Stimulated activated memory B cell treated with anti-CD40 and anti-IgM and Interleukin-4, amounts not matched to agents 10 μg/mL and 1 μg/mL and 100 μg/mL, for 72 hours (primary cell): Measurements from ENCODE around the gene NXN.
"Not testable (repeated sequence)": the region's sequence is repeated elsewhere in the genome, so short reads cannot be mapped to it uniquely, and the experiment has no call there.

ENCODE experiments used
- ATAC-seq: fragments of 150-1000 bp; cut with Tn5 transposase; 2 replicates; pipeline ENCODE4 v1.10.0; 2021
- H3K27ac Mint-ChIP-seq: one replicate; pipeline ENCODE4 v1.8.0; 2022; ENCODE audit warnings: mild to moderate bottlenecking, mixed read lengths
- H3K27me3 Mint-ChIP-seq: one replicate; pipeline ENCODE4 v1.8.0; 2022; ENCODE audit warnings: mixed read lengths
- H3K36me3 Mint-ChIP-seq: one replicate; pipeline ENCODE4 v1.8.0; 2022; ENCODE audit warnings: mixed read lengths
- H3K4me1 Mint-ChIP-seq: one replicate; pipeline ENCODE4 v1.8.0; 2022; ENCODE audit warnings: mixed read lengths
- H3K4me3 Mint-ChIP-seq: one replicate; pipeline ENCODE4 v1.8.0; 2022; ENCODE audit warnings: mild to moderate bottlenecking, moderate library complexity, mixed read lengths
- H3K9me3 Mint-ChIP-seq: one replicate; pipeline ENCODE4 v1.8.0; 2022; ENCODE audit warnings: mixed read lengths

The NXN gene

DNA sequence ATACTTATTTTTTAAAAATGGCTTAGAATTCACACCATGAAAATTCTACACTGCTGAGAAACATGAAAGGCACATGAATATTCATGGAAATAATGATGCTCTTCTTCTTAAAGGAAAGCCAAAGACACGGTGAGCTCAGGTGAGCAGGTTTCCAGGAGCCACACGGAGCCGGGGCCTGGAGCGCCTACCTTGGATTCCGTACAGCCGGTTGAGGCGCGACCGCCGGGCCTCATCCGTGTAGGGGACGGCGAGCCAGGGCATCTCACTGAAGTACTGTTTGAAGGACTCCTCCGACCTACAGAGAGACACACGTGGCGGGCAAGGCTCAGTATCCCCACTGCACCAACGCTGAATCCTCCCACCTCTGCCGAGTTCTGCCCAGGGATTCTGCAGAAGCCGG lies 160.3 kb downstream of the NXN start:
- no peaks in the 10 kb centered on the region for H3K36me3 Mint-ChIP-seq
- peaks cover 26% of the 10 kb centered on the region for H3K27me3 Mint-ChIP-seq
- H3K9me3 Mint-ChIP-seq, result no peaks in the 10 kb centered on the region
- H3K27ac Mint-ChIP-seq, result no peak overlapping the region
- ATAC-seq, result no peak
- no peak overlapping the region for H3K4me3 Mint-ChIP-seq
- peaks cover 6% of the 10 kb centered on the region for H3K4me1 Mint-ChIP-seq

DNA sequence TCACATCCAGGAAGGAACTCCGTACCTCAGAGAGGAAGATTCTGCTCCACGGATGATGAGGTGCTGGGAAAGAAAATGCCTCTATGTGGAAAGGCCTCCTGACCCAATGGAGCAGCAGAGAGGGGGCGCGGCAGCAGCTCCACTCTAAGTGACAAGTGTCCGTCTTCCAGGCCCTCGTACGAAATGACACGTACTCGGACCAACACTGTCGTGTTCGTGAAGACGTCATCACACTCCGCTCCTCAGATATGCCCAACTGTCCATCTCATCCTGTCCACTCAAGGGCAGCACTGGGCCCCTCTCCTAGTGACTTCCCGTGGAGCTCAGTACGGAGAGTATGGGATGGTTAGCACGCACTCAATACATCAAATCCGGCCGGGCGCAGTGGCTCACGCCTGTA lies 165.2 kb downstream of the NXN start:
- Mint-ChIP-seq H3K9me3 (peaks cover 14% of the 10 kb centered on the region), H3K4me1 (no peaks in the 10 kb centered on the region), H3K27ac (no peak overlapping the region), H3K27me3 (peaks cover 51% of the 10 kb centered on the region), H3K4me3 (no peak overlapping the region), H3K36me3 (peaks cover 5% of the 10 kb centered on the region)
- ATAC-seq, result no peak

DNA sequence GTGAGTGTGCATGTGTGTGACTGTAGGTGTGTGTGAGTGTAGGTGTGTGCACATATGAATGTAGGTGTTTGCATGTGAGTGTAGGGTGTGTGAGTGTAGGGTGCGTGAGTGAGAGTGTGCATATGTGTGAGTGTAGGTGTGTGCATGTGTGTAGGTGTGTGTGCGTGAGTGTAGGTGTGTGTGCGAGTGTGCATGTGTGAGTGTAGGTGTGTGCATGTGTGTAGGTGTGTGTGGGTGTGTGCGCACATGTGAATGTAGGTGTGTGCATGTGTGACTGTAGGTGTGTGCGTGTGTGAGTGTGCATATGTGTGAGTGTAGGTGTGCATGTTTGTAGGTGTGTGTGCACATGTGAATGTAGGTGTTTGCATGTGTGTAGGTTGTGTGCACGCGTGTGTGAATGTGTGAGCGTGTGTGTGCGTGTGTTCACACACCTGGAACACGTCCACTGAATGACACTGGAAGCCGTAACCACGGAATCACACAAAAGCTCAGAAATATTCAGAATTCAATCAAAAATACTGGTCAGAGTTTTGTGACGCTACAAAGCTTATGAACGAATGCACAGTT lies 166.9 kb downstream of the NXN start:
- Mint-ChIP-seq H3K27me3 (peaks cover 63% of the 10 kb centered on the region), H3K4me1 (no peaks in the 10 kb centered on the region), H3K36me3 (peaks cover 5% of the 10 kb centered on the region), H3K27ac (no peak overlapping the region), H3K4me3 (no peak overlapping the region), H3K9me3 (peaks cover 14% of the 10 kb centered on the region)
- no peak for ATAC-seq

DNA sequence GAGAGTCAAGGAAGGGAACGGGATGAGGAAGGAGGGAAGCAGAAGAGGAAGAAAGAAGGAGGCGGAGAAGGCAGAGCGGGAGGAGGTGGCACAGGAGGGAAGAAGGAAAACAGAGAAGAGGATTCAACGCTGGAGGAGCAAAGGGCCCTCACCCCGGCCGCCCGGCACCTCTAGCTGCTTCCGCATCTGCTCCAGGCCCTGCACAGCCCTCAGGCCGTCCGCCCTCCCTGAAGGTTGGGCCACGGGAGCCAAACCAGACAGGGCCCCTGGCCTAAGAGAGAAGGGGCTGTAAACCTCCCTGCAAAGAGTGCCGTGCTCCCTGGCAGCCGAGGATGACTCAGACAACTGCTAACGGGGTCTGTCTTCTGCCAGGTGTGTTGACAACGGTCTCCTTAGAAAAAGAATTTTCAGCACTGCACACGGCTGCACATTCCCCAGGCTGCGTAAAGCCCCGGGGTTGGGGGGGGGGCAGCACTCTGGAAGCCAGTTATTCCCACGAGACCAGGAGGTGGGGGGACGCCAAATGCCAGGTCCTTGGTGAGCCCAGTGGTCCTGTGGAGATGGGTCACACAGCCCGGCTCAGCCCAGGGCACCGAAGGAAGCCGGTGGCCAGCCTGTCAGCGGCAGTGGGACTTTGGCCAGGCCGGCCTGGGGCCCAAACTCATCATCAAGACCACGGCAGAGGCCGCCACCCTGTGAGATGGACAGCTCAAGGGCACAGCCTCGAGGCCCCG lies 168.4 kb downstream of the NXN start:
- Mint-ChIP-seq H3K4me1 (no peaks in the 10 kb centered on the region), H3K9me3 (peaks cover 14% of the 10 kb centered on the region), H3K27ac (no peak overlapping the region), H3K36me3 (peaks cover 5% of the 10 kb centered on the region), H3K27me3 (peaks cover 62% of the 10 kb centered on the region), H3K4me3 (no peak overlapping the region)
- ATAC-seq, result no peak

DNA sequence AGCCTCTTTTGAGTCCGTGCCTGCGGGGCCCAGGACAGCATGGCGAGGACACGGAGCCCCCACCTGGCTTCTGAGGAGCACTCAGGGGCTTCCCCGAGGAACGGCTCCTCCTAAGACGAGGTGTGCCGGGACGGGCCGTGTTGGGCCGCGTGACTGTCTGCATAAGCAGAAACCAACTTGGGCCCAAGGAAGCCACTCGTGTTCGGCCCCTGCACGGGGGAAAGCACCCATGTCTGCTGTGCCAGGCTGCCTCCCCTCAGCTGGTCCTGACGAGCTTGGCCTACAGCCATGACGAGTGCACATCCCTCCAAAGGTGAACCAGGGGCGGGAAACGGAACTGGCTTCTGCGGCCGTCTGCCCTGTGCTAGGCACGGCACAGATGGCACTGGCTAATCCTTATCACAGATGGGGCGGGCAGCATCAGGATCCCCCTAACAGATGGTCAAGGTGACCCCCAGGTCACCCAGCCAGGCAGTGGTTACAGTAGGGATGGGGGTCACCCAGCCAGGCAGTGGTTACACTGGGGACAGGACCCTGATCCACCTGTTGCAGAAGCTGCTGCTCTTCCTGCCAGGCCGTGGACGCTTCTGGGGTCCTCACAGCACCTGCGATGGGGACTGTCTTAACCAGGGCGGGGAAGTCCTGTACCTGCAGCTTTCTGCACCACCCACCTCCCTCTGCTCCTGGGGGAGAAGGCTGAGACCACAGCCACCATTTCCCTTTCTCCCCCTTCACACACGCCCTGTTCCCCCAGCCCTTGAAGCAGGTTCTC lies 171.9 kb downstream of the NXN start:
- Mint-ChIP-seq H3K27me3 (peaks cover 73% of the 10 kb centered on the region), H3K27ac (no peak overlapping the region), H3K36me3 (peaks cover 5% of the 10 kb centered on the region), H3K4me1 (no peaks in the 10 kb centered on the region), H3K9me3 (peaks cover 13% of the 10 kb centered on the region), H3K4me3 (no peak overlapping the region)
- ATAC-seq, result no peak

DNA sequence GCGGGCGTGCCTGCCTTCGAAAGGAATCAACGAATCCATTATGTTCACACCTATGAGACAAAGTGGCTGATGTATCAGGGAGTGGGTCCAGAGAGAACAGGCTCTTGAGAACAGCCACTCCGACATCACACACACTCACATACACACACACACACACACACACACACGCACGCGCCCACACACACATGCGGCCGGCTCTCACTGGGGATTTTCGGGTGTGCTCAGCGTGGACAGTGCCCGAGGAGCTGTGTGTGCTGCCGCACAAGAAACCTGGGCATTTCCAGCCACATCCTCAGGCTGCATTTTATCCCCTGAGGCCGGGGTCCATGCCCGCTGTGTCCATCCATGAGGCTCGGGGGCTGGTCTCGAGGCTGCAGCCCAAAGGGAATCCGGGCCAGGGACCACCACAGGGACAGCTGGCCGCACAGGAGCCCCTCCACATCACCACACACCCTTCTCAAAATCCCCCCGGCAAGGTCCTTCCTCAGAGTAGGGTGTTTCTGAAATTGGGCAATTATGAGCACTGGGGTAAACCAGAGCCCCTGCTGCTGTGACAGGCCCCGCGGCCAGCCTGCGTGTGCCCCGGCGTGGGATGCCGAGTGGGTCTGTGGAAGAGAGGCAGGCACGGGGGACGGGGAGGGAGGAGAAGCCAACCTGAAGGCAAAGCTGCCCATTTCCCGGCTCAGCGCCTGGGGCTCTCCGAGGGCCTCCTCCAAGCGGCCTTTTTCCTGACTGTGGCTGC lies 172.6 kb downstream of the NXN start:
- Mint-ChIP-seq H3K27ac (no peak overlapping the region), H3K36me3 (peaks cover 5% of the 10 kb centered on the region), H3K4me1 (no peaks in the 10 kb centered on the region), H3K9me3 (peaks cover 8% of the 10 kb centered on the region), H3K27me3 (peaks cover 65% of the 10 kb centered on the region), H3K4me3 (no peak overlapping the region)
- no peak for ATAC-seq

DNA sequence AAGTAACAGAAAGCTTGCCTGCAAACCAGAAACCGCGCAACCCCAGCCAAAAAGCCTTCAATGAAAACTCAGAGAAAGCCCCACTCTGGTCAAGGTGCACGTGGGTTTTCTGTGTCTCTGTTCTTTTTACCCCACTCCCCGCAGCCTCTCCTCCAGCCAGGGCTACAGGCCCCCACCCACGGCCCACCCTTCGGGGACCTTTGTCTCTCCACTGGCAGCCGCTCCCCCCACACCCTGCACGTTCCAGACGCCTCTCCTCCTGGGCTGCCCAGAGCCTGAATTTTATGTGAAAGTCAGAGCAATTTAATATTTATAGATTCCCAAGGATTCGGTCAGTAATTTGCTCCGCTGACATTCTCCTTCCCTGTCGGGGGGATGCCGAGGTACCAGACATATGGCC lies 173.2 kb downstream of the NXN start:
- no peak overlapping the region for H3K27ac Mint-ChIP-seq
- no peak for ATAC-seq
- H3K9me3 Mint-ChIP-seq, result peaks cover 8% of the 10 kb centered on the region
- no peak overlapping the region for H3K4me3 Mint-ChIP-seq
- no peaks in the 10 kb centered on the region for H3K4me1 Mint-ChIP-seq
- H3K36me3 Mint-ChIP-seq, result peaks cover 5% of the 10 kb centered on the region
- peaks cover 64% of the 10 kb centered on the region for H3K27me3 Mint-ChIP-seq

DNA sequence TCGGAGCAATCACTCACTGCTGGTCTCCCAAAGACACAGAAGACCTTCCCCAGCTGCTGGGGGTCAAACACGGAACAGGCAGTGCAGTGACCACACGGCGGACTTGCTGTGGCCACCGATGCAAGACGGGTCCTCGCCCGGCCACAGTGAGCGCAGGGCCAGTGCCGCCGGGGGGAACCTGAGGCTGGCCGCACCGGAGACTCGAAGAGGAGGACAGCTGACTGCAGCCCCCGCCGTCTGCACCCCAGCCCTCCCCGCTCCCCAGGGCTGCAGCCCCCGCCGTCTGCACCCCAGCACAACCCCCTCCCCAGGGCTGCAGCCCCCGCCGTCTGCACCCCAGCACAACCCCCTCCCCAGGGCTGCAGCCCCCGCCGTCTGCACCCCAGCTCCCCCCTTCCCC lies 173.7 kb downstream of the NXN start:
- H3K4me3 Mint-ChIP-seq, ATAC-seq, H3K4me1 Mint-ChIP-seq, H3K27ac Mint-ChIP-seq, H3K36me3 Mint-ChIP-seq, H3K9me3 Mint-ChIP-seq: not testable (repeated sequence)
- H3K27me3 Mint-ChIP-seq, result peaks cover 60% of the 10 kb centered on the region

DNA sequence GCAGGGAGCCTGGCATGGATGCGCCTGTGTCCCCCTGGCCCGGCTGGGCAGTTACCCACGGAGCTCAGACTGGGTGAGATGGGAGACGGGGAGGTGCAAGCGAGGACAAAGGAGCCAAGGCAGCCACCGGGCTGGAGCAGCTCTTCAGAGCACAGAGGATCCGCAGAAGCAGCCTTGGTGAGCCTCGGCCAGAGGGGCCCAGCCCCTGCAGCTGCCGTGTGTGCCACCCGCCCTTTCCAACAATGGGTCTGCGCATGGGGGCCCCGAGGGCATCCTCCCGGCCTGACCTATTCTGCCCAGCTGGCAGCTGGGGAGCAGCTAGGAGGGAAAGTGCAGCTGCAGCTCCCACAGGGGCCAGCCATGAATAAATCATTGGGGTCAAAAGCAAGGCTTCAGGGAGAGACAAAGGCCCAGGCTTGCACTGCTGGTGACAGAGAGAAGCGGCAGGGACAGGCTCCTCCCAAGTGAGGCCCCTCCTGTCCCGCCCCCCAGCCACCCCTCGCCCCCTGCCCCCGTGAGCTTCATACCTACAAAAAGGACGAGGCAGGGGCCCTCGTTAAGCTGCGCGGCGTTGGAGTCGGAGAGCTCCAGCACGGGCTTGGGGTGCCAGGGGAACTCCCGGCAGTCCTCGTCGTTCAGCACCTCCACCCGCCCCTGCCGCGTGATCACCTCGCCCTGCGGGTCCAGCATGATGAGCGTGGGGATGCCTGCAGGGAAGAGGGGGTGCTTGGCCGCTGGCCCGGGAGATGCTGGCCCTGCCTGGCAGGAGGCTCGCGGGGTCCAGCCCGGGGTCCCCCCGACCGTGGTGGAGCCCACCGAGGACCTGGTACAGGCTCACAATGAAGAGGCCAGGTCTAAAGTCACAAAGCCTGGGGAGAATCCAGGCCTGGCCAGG lies 174.8 kb downstream of the NXN start:
- peaks cover 2% of the 10 kb centered on the region for H3K9me3 Mint-ChIP-seq
- no peak for ATAC-seq
- no peak overlapping the region for H3K4me3 Mint-ChIP-seq
- peaks cover 49% of the 10 kb centered on the region for H3K27me3 Mint-ChIP-seq
- no peaks in the 10 kb centered on the region for H3K36me3 Mint-ChIP-seq
- no peaks in the 10 kb centered on the region for H3K4me1 Mint-ChIP-seq
- H3K27ac Mint-ChIP-seq, result no peak overlapping the region

DNA sequence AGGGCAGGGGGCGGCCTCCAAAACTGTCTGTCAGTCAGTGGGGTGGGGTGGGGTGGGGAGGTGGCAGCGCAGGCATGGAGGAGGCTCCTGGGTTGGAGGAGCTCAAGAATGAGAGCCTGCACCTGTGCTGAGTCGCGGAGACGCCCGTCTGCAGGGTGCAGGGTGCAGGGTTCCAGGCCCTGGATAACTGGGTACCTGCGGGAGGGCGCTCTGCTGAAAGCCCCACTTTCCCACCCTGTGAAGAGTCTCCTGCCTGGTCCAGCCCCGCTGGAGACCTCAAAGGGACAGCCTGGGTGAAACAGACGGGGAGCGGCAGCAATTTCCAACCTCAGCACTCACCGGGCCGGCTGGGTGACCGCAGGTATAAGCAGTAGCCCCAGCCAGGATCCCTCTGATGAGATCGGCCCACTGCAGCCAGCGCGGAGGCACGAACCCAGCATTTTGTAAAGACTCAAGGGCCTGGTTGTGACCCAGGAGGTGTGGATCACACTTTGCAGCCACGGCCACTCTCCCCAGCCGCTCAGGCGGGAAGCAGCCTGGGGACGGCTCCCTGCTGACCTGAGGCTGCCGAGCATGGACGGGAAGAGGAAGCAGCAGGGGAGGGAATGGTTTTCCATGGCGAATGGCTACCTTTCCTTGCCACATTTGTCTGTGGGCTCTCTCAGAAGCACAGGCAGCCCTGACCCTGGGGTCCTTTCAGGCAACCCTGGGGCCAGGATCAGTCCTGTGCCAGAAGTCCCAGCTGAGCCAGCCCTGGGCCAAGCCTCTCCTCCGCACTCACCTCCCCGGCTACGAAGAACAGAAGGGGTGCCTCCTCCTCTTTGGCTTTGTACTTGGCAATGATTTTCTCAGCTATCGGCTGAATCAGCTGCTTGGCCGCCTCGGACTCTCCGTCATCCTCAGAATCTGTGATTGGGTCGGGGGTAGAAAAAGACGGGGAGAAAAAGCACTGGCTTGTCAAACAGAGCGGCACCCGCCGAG lies 176.4 kb downstream of the NXN start:
- Mint-ChIP-seq H3K27me3 (peaks cover 33% of the 10 kb centered on the region), H3K36me3 (no peaks in the 10 kb centered on the region), H3K27ac (no peak overlapping the region), H3K4me3 (no peak overlapping the region), H3K4me1 (no peaks in the 10 kb centered on the region), H3K9me3 (no peaks in the 10 kb centered on the region)
- no peak for ATAC-seq

DNA sequence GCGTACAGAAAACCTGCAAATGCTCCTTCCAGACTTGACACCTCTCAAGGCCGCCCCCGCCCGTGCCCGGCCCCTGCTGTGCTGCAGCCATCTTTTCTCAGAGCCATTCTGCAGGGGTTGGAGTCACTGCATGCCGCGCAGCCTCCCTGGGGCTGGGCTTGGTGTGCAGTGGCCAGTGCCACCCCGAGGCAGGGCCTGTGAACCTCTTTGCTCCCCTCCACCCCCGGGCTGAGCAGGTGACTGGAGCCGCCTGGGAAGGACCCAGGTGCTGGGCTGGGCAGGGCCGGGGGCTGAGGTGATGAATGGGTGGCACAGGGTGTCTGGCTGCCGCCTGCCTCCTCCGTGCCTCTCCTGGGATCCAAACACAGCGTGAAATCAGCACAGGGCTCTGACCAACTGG lies 177.1 kb downstream of the NXN start:
- H3K36me3 Mint-ChIP-seq, result no peaks in the 10 kb centered on the region
- H3K27me3 Mint-ChIP-seq, result peaks cover 26% of the 10 kb centered on the region
- H3K4me3 Mint-ChIP-seq, result no peak overlapping the region
- H3K4me1 Mint-ChIP-seq, result no peaks in the 10 kb centered on the region
- H3K9me3 Mint-ChIP-seq, result no peaks in the 10 kb centered on the region
- no peak overlapping the region for H3K27ac Mint-ChIP-seq
- no peak for ATAC-seq

DNA sequence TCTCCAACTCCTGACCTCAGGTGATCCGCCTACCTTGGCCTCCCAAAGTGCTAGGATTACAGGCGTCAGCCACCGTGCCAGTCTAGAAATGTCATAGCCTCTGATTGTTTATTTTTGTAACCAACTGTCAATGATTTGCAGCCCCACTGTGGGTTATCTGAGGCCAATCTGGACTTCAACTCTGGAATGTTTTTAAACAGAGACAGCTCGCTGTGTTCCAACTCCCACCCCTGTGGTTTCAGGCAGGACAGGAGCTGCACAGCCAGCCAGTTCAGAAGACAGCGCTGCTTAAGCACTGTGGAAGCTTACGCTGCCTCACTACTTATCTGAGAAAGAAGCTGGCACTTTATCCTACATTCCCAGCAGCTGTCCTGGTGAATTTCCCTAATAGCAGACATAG lies 177.9 kb downstream of the NXN start:
- Mint-ChIP-seq H3K27me3 (peaks cover 18% of the 10 kb centered on the region), H3K36me3 (no peaks in the 10 kb centered on the region), H3K9me3 (no peaks in the 10 kb centered on the region), H3K4me3 (no peak overlapping the region), H3K4me1 (no peaks in the 10 kb centered on the region), H3K27ac (no peak overlapping the region)
- ATAC-seq, result no peak

DNA sequence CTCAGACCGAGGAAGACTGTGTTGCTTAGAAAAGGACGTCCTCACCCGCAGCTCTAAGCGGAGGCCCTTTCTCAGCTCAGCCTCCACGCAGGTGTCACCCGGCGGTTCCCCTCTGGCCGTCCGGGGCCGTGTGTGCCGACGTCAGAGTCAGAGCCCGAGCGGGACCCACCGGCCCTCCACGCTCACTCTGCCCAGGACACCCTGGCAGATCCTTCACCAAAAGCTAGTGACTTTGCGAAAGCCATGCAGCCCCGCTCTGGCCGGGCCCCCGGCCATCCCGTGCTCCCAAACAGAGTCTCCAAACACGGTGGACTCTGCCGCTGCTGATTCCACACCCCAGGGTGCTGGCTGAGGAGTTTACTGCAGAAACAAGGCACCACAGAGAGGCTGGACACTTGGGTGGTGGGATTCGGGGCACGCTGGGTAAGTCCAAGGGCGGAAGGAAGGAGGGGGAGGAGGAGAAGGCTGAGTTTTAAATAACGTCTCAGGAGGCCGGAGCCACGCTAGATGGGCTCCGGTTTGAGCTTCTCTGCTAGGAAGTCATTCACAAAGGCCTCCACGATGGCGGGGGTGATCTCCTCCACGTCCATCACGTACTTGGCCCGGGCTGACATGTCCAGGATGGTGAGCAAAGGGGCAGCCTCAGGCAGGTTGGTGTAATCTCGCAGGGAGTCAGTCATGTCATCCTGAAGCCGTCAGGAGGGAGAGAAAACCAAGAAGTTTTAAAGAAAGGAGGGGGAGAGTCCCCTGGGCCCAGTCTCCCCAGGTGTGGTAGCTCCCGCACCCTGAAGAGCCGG lies 178.9 kb downstream of the NXN start:
- Mint-ChIP-seq H3K4me3 (no peak overlapping the region), H3K27me3 (peaks cover 17% of the 10 kb centered on the region), H3K9me3 (no peaks in the 10 kb centered on the region), H3K36me3 (no peaks in the 10 kb centered on the region), H3K27ac (no peak overlapping the region), H3K4me1 (no peaks in the 10 kb centered on the region)
- ATAC-seq, result no peak
